SJSA1 (cell line): ENCODE measurements around the gene PRR33. TPM values are rescaled to one million over a fixed set of nuclear protein-coding genes. Genes with fewer than 3 reads are reported as not detected.
"Not testable (repeated sequence)": the region's sequence is repeated elsewhere in the genome, so short reads cannot be mapped to it uniquely, and the experiment has no call there.

Experiments
- DNase-seq, 2 experiments: peaks; one replicate each; pipeline ENCODE4 v3.0.0-alpha.2; 2015 to 2020; ENCODE audit warnings: low spot score in 2 of 2, low read depth in 1 of 2
- H3K27ac ChIP-seq: fragments of 250-450 bp; sonication (Bioruptor Pico); 2 replicates; pipeline ENCODE4 v1.5.1; 2020; ENCODE audit warnings: mild to moderate bottlenecking, moderate library complexity
- H3K27me3 ChIP-seq: fragments of 250-450 bp; sonication (Bioruptor Pico); replicated peaks from 2 replicates; pipeline ENCODE4 v1.5.1; 2020; ENCODE audit warnings: mild to moderate bottlenecking, moderate library complexity
- H3K36me3 ChIP-seq: fragments of 250-450 bp; sonication (Bioruptor Pico); 2 replicates; pipeline ENCODE4 v1.5.1; 2020; ENCODE audit warnings: mild to moderate bottlenecking
- H3K4me1 ChIP-seq: fragments of 250-450 bp; sonication (Bioruptor Pico); replicated peaks from 2 replicates; pipeline ENCODE4 v1.6.1; 2021; ENCODE audit warnings: mild to moderate bottlenecking
- H3K4me3 ChIP-seq: fragments of 250-450 bp; sonication (Bioruptor Pico); 2 replicates; pipeline ENCODE4 v1.5.1; 2020; ENCODE audit warnings: mild to moderate bottlenecking
- H3K9me3 ChIP-seq: fragments of 250-450 bp; sonication (Bioruptor Pico); replicated peaks from 2 replicates; pipeline ENCODE4 v1.5.1; 2020; ENCODE audit warnings: mild to moderate bottlenecking
- total RNA-seq: library from RNA; depleted of rRNA; stranded (reverse); fragments of >200 nt; shearing (Covaris generic); gene quantifications from 2 replicates; pipeline ENCODE4 v1.2.3, GENCODE V29; 2014; rRNA removed

The PRR33 gene
- total RNA-seq: not detected in 2 replicates

DNA sequence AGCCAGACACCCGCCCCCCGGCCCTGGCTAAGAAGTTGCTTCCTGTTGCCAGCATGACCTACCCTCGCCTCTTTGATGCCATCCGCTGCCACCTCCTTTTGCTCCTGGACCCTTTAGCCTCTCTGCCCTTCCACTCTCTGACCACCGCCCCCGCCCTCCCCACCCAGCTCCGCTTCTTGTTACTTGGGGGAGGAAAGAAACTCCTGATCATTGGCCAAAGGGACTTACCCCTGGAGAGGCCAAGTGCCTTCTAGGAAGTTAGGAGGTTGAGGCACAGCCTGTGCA is at the start of gene PRR33:
Gene PRR33 (minus strand): TSS at position 65 of the 285 bp plus-strand sequence. CDS start 1,311 bp downstream, outside the sequence.
- Histone ChIP-seq H3K36me3 (no peaks in the 10 kb centered on the region), H3K27me3 (peaks cover 4% of the 10 kb centered on the region; the same call in 1 of the 2 replicates), H3K27ac (no peak within 1 kb of the TSS), H3K4me3 (no peak within 1 kb of the TSS), H3K4me1 (no peaks in the 10 kb centered on the region), H3K9me3 (no peaks in the 10 kb centered on the region)
- DNase-seq: no peak

GRCh38 chr11:1939788-1940187 is 48.1 kb upstream of the PRR33 start:
- not testable (repeated sequence) for H3K36me3 ChIP-seq, H3K4me3 ChIP-seq, H3K27me3 ChIP-seq, H3K27ac ChIP-seq, H3K9me3 ChIP-seq
- H3K4me1 ChIP-seq: peaks cover 18% of the 10 kb centered on the region
- DNase-seq: peak in 1 of 2 experiments; percentile 33

- Histone ChIP-seq H3K27me3 (no peaks in the 10 kb centered on the region), H3K4me1 (peaks cover 14% of the 10 kb centered on the region), H3K4me3 (no peak overlapping the region), H3K27ac (no peak overlapping the region), H3K36me3 (no peaks in the 10 kb centered on the region), H3K9me3 (no peaks in the 10 kb centered on the region)
- DNase-seq: peak in 1 of 2 experiments; percentile 37
Measured at GRCh38 chr11:1939006-1939625, 47.4 kb upstream of the PRR33 start.

DNA sequence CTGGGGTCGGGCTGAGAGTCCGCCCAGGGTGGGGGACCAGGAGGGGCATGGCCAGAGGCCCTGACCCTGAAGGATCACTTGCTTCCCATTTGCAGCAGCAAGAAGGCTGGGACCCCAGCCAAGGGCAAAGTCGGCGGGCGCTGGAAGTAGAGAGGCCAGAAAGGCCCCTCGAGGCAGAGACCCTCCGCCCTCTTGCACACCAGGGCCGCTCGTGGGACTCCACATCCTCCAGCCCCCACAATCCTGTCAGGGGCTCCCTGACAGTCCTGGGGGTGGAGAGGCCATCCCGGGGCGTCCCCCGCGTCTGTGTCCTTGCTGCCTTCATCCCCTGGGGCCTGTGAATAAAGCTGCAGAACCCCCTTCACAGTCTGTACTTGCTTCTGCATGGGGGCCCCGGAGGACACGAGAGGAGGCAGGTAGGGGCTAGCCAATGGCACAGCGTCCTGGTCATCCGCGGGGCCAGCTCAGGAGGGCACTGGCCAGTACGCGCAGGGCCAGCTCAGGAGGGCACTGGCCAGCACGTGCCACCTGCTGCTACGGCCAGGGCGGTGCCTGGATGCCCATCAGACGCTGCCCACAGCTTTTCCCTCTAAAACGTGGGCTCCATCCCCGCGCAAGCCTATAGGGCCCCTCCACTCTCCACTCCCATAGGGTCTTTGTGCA is 46.8 kb upstream of the PRR33 start:
- DNase-seq: peak in 1 of 2 experiments; percentile 39
- Histone ChIP-seq H3K36me3 (no peaks in the 10 kb centered on the region), H3K9me3 (no peaks in the 10 kb centered on the region), H3K4me3 (no peak overlapping the region), H3K27ac (no peak overlapping the region), H3K4me1 (peaks cover 8% of the 10 kb centered on the region), H3K27me3 (no peaks in the 10 kb centered on the region)

GRCh38 chr11:1937616-1938342 is 46.1 kb upstream of the PRR33 start:
- H3K4me1 ChIP-seq: peaks cover 7% of the 10 kb centered on the region
- H3K27ac ChIP-seq: no peak overlapping the region
- no peaks in the 10 kb centered on the region for H3K36me3 ChIP-seq
- peak in 1 of 2 experiments; percentile 37 for DNase-seq
- no peak overlapping the region for H3K4me3 ChIP-seq
- H3K9me3 ChIP-seq: no peaks in the 10 kb centered on the region
- H3K27me3 ChIP-seq: no peaks in the 10 kb centered on the region

DNA sequence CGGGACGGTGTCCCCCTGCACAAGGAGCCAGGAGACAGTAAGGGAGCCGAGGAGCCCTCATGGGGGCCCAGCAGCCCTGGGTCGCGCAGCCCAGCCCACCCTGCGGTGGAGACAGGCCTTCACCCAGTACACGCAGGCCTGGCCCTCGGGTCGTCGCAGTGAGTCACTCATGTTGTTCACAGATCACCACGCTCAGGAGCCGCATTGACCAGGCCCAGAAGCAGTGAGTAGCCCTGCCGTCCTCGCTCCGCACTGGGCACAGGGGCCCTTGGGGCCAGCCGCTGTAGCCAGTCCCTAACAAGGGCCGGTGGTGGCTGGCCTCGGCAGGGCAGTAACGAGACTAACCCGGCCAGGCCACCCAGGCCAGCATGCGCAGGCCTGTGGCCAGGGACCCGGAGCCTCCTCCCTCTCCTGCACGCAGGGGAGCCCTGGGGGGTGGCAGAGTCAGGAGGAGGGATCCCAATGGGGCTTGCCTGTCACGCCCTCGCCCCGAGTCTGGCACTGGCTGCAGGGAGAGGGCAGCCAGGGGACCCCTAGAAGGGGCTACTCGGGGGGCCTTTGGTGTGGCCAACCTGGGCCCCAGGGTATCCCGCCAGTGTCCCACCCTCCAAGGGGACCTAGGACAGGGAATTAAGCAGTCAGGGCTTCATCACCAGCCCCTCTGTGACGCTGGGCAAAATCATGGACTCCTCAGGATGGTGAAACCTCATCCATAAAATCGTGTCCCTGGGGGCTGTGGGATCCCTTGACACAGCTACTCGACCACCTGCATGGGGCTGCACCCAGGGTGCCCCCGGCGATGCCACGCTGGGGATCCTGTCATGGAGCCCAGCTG is 45.3 kb upstream of the PRR33 start:
- Histone ChIP-seq H3K4me3 (no peak overlapping the region), H3K27ac (no peak overlapping the region), H3K27me3 (no peaks in the 10 kb centered on the region), H3K4me1 (peaks cover 3% of the 10 kb centered on the region), H3K9me3 (no peaks in the 10 kb centered on the region), H3K36me3 (no peaks in the 10 kb centered on the region)
- DNase-seq: no peak

DNA sequence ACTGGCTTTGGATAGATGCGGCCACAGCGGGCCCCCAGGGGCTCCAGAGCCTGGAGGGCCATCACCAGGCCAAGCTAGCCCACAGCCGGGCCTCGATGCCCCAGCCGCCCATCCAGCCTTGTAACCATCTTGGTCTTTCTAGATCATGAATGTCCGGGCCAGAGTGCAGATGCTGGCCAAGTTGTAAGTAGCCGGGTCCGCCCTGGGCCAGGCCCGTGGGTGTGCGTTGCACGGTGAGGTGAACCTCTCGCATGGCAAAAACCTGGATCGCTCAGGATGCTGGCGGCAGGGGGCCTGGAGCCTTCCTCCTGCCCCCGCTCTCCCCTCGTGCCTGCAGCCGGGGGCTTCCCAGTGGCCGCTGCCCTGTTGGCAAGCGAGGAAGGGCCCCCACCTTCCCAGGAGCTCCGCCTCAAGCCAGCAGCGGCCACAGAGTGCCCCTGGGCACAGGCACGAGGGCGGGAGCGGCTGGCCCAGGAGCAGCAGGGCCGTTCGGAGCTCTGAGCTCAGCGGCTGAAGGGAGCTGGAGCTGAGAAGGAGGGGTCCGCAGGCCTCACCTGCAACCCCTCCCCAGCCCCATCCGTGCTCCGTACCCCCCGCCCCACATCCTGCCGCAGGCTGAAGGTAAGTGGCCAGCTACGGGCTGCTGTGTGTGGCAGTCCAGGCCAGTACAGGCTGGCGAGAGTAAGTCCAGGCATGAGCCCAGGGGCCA is 44.5 kb upstream of the PRR33 start:
- Histone ChIP-seq H3K27me3 (no peaks in the 10 kb centered on the region), H3K27ac (no peak overlapping the region), H3K4me1 (peaks cover 11% of the 10 kb centered on the region), H3K9me3 (no peaks in the 10 kb centered on the region), H3K4me3 (no peak overlapping the region), H3K36me3 (no peaks in the 10 kb centered on the region)
- no peak for DNase-seq

- no peaks in the 10 kb centered on the region for H3K27me3 ChIP-seq
- DNase-seq: no peak
- H3K27ac ChIP-seq: no peak overlapping the region
- H3K4me1 ChIP-seq: peaks cover 12% of the 10 kb centered on the region
- H3K9me3 ChIP-seq: no peaks in the 10 kb centered on the region
- H3K4me3 ChIP-seq: no peak overlapping the region
- no peaks in the 10 kb centered on the region for H3K36me3 ChIP-seq
Measured at GRCh38 chr11:1935156-1936071, 43.7 kb upstream of the PRR33 start.

GRCh38 chr11:1934335-1935155 is 42.9 kb upstream of the PRR33 start:
- no peaks in the 10 kb centered on the region for H3K9me3 ChIP-seq
- H3K36me3 ChIP-seq: no peaks in the 10 kb centered on the region
- H3K27me3 ChIP-seq: no peaks in the 10 kb centered on the region
- H3K4me1 ChIP-seq: peaks cover 12% of the 10 kb centered on the region
- no peak for DNase-seq
- H3K27ac ChIP-seq: no peak overlapping the region
- H3K4me3 ChIP-seq: no peak overlapping the region

- no peak overlapping the region for H3K27ac ChIP-seq
- no peak for DNase-seq
- H3K36me3 ChIP-seq: no peaks in the 10 kb centered on the region
- H3K4me3 ChIP-seq: no peak overlapping the region
- no peaks in the 10 kb centered on the region for H3K27me3 ChIP-seq
- peaks cover 18% of the 10 kb centered on the region for H3K4me1 ChIP-seq
- no peaks in the 10 kb centered on the region for H3K9me3 ChIP-seq
Measured at GRCh38 chr11:1933416-1934334, 42.0 kb upstream of the PRR33 start.

DNA sequence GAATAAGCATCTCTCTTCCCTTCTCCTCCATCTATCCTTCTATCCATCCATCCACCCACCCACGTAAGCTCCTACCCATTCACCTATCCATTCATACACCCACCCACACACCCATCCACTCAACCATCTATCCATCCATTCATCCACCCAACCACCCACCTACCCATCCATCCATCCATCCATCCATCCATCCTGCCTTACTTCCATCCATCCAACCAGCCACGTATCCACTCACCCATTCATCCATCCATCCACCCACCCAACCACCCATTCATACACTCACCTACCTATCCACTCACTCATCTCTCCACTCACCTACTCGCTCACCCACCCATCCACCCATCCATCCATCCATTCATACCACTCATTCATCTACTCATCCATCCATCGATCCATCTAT is 41.0 kb upstream of the PRR33 start:
- Histone ChIP-seq H3K4me3 (no peak overlapping the region), H3K27ac (no peak overlapping the region), H3K9me3 (no peaks in the 10 kb centered on the region), H3K27me3 (no peaks in the 10 kb centered on the region), H3K36me3 (no peaks in the 10 kb centered on the region), H3K4me1 (peaks cover 28% of the 10 kb centered on the region)
- DNase-seq: no peak
